Glomerular visceral epithelial cell (primary cell): ENCODE results near the gene PLPP6.
A peak's percentile ranks its signal among the peaks of the same experiment; 100 is the strongest.

Experiments used
- DNase-seq: peaks from one replicate; pipeline ENCODE4 v3.0.0-alpha.2; 2016; ENCODE audit errors: extremely low spot score

The PLPP6 gene

GRCh38 chr9:4662989-4663792, 1.1 kb downstream of the PLPP6 start:
- DNase-seq: no peak

- DNase-seq: no peak
Measured at GRCh38 chr9:4663956-4664355, 1.9 kb downstream of the PLPP6 start.

GRCh38 chr9:4665357-4665756, 3.3 kb downstream of the PLPP6 start:
- DNase-seq: no peak

- peak; percentile 68 for DNase-seq
Measured at GRCh38 chr9:4666042-4666699, 4.1 kb downstream of the PLPP6 start, which contains the start of gene SPATA6L. Gene SPATA6L (minus strand): TSS chr9:4666480. CDS start chr9:4666250, 230 bp downstream.

GRCh38 chr9:4667681-4668080, 5.6 kb downstream of the PLPP6 start:
- no peak for DNase-seq

GRCh38 chr9:4668604-4669003, 6.5 kb downstream of the PLPP6 start:
- DNase-seq: no peak

GRCh38 chr9:4669890-4670289, 7.8 kb downstream of the PLPP6 start:
- no peak for DNase-seq

GRCh38 chr9:4670591-4670990, 8.5 kb downstream of the PLPP6 start:
- DNase-seq: no peak

GRCh38 chr9:4671737-4672136, 9.6 kb downstream of the PLPP6 start:
- DNase-seq: no peak

- no peak for DNase-seq
Measured at GRCh38 chr9:4674783-4675182, 12.7 kb downstream of the PLPP6 start.

- DNase-seq: no peak
Measured at GRCh38 chr9:4677392-4677791, 15.3 kb downstream of the PLPP6 start.

GRCh38 chr9:4678679-4679267, 16.7 kb downstream of the PLPP6 start:
- peak; percentile 47 for DNase-seq

- DNase-seq: peak; percentile 96
Measured at GRCh38 chr9:4679268-4680172, 17.4 kb downstream of the PLPP6 start, which contains the start of gene CDC37L1. Gene CDC37L1 (plus strand): TSS chr9:4679569. CDS start chr9:4679768, 199 bp downstream.

- no peak for DNase-seq
Measured at GRCh38 chr9:4680173-4680525, 18.1 kb downstream of the PLPP6 start.

GRCh38 chr9:4680750-4681149, 18.7 kb downstream of the PLPP6 start:
- no peak for DNase-seq

GRCh38 chr9:4684820-4685219, 22.7 kb downstream of the PLPP6 start:
- no peak for DNase-seq

GRCh38 chr9:4686112-4686511, 24.0 kb downstream of the PLPP6 start:
- no peak for DNase-seq

- DNase-seq: no peak
Measured at GRCh38 chr9:4686584-4686983, 24.5 kb downstream of the PLPP6 start.

GRCh38 chr9:4689021-4689420, 26.9 kb downstream of the PLPP6 start:
- DNase-seq: no peak

- DNase-seq: no peak
Measured at GRCh38 chr9:4689687-4690104, 27.6 kb downstream of the PLPP6 start.

- DNase-seq: no peak
Measured at GRCh38 chr9:4690144-4690543, 28.1 kb downstream of the PLPP6 start.

GRCh38 chr9:4691795-4692194, 29.7 kb downstream of the PLPP6 start:
- no peak for DNase-seq
